ENCODE data around the gene HINT3. TPM values are rescaled to one million over a fixed set of nuclear protein-coding genes. Genes with fewer than 3 reads are reported as not detected.

Gene HINT3
- polyA plus RNA-seq, 1 donor (not counting 4 experiments of a cell fraction or from before 2014, with no cell fraction given), result 3.9 TPM

DNA sequence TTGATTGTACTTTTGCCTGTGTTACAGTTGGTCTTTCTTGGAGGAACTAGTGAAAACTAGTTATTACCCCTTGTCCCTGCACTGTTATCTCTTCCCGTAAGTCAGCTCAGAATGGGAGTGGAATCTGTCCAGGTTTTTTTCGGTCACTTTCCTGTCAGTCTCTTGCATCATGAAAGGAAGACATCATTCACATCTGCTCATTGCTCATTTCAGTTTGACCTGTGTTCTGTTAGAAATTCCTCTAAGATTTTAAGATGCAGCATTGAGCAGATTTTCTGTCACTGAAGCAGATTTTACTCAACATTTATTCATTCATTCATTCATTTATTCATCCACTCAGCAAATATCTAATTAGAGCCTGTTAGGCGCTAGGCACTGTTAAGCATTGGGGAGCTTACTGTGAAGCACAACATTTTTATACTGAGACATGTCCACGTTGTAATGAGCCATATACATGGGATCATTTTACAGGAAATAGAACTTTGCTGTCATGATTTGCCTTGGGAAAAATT lies 33.1 kb upstream of the HINT3 start:
- FAIRE-seq (peak; percentile 67), DNase-seq (ENCODE audit: low read depth, low spot score) (no peak)
- no peak overlapping the region for H2AFZ ChIP-seq (ENCODE audit: control insufficient read depth, low read length)
- peak overlapping the region; percentile 61 for H3K4me2 ChIP-seq (ENCODE audit: control insufficient read depth, extremely low read depth, insufficient read depth, low read depth, low read length)
- no peaks in the 10 kb centered on the region for H3K27me3 ChIP-seq (ENCODE audit: control insufficient read depth, extremely low read depth, insufficient read depth, low read length)
- H3K9me1 ChIP-seq (ENCODE audit: control insufficient read depth, extremely low read depth, insufficient read depth, low read length), result no peaks in the 10 kb centered on the region
- no peaks in the 10 kb centered on the region for H3K79me2 ChIP-seq (ENCODE audit: control insufficient read depth, insufficient read depth, low read length)
- H3K4me3 ChIP-seq (ENCODE audit: control insufficient read depth in 2 of 3, extremely low read depth in 1 of 3, insufficient read depth in 2 of 3, low read depth in 1 of 3, low read length in 3 of 3), result no peak overlapping the region
- dilution Hi-C loops (cut with MboI; ENCODE audit: extremely low pct_ligation_motif_present, low sequenced_read_pairs), result no loop called here
- peaks cover 4 to 23% of the 10 kb centered on the region in 2 experiments for H3K36me3 ChIP-seq (ENCODE audit: control insufficient read depth in 2 of 2, extremely low read depth in 1 of 2, insufficient read depth in 2 of 2, low read length in 2 of 2)
- peak overlapping the region; percentile 42 for H3K27ac ChIP-seq (ENCODE audit: control insufficient read depth, insufficient read depth, low read length)
- H3K9ac ChIP-seq (ENCODE audit: control insufficient read depth, extremely low read depth, insufficient read depth, low read length), result no peak overlapping the region
- H4K20me1 ChIP-seq (ENCODE audit: control insufficient read depth, extremely low read depth, insufficient read depth, low read length), result no peaks in the 10 kb centered on the region
- no peaks in the 10 kb centered on the region for H3K9me3 ChIP-seq (ENCODE audit: control insufficient read depth, low read depth, low read length)
- H3K4me1 ChIP-seq (ENCODE audit: control insufficient read depth, extremely low read depth, insufficient read depth, low read length), result peaks cover 29% of the 10 kb centered on the region
- TF ChIP-seq, protein P1, sequence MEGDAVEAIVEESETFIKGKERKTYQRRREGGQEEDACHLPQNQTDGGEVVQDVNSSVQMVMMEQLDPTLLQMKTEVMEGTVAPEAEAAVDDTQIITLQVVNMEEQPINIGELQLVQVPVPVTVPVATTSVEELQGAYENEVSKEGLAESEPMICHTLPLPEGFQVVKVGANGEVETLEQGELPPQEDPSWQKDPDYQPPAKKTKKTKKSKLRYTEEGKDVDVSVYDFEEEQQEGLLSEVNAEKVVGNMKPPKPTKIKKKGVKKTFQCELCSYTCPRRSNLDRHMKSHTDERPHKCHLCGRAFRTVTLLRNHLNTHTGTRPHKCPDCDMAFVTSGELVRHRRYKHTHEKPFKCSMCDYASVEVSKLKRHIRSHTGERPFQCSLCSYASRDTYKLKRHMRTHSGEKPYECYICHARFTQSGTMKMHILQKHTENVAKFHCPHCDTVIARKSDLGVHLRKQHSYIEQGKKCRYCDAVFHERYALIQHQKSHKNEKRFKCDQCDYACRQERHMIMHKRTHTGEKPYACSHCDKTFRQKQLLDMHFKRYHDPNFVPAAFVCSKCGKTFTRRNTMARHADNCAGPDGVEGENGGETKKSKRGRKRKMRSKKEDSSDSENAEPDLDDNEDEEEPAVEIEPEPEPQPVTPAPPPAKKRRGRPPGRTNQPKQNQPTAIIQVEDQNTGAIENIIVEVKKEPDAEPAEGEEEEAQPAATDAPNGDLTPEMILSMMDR (optimal IDR thresholded peaks at IDR 0.05 in 1 of 3, IDR thresholded peaks at IDR 0.05 in 1 of 3, conservative IDR thresholded peaks at IDR 0.05 in 1 of 3; ENCODE audit: extremely low read depth in 1 of 3, insufficient read depth in 2 of 3, low read length in 3 of 3), result no peak
- TF ChIP-seq EZH2 (IDR thresholded peaks at IDR 0.05; ENCODE audit: low read length), result no peak

DNA sequence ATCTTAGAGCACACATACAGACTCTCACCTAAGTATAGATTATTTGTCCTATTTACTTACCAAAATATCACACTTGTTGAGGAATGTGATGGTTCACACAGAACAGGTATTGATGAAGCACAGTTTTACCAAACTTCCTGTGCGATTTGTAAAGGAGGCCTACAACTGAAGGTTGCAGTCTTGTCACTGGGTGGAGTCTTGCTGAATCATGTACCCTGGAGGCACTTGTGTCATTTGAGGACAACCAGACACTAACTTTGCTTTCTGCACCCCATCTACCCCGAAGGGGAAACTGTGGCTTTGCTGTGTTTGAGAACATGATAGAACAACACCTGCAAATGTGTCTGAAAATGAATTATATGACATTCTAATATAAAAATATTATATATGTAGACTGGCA lies 32.4 kb upstream of the HINT3 start:
- H3K4me1 ChIP-seq (ENCODE audit: control insufficient read depth, extremely low read depth, insufficient read depth, low read length), result peaks cover 26% of the 10 kb centered on the region
- no peaks in the 10 kb centered on the region for H3K9me3 ChIP-seq (ENCODE audit: control insufficient read depth, low read depth, low read length)
- H3K27me3 ChIP-seq (ENCODE audit: control insufficient read depth, extremely low read depth, insufficient read depth, low read length), result no peaks in the 10 kb centered on the region
- H3K79me2 ChIP-seq (ENCODE audit: control insufficient read depth, insufficient read depth, low read length), result no peaks in the 10 kb centered on the region
- no peak overlapping the region for H2AFZ ChIP-seq (ENCODE audit: control insufficient read depth, low read length)
- DNase-seq (ENCODE audit: low read depth, low spot score), result peak; percentile 64
- peak; percentile 95 for FAIRE-seq
- peaks cover 4 to 25% of the 10 kb centered on the region in 2 experiments for H3K36me3 ChIP-seq (ENCODE audit: control insufficient read depth in 2 of 2, extremely low read depth in 1 of 2, insufficient read depth in 2 of 2, low read length in 2 of 2)
- H3K27ac ChIP-seq (ENCODE audit: control insufficient read depth, insufficient read depth, low read length), result peak overlapping the region; percentile 42
- no peak overlapping the region for H3K4me3 ChIP-seq (ENCODE audit: control insufficient read depth in 2 of 3, extremely low read depth in 1 of 3, insufficient read depth in 2 of 3, low read depth in 1 of 3, low read length in 3 of 3)
- H3K9me1 ChIP-seq (ENCODE audit: control insufficient read depth, extremely low read depth, insufficient read depth, low read length), result no peaks in the 10 kb centered on the region
- dilution Hi-C loops (cut with MboI; ENCODE audit: extremely low pct_ligation_motif_present, low sequenced_read_pairs), result no loop called here
- H3K9ac ChIP-seq (ENCODE audit: control insufficient read depth, extremely low read depth, insufficient read depth, low read length), result no peak overlapping the region
- TF ChIP-seq, protein P1 (optimal IDR thresholded peaks at IDR 0.05 in 1 of 3, IDR thresholded peaks at IDR 0.05 in 1 of 3, conservative IDR thresholded peaks at IDR 0.05 in 1 of 3; ENCODE audit: extremely low read depth in 1 of 3, insufficient read depth in 2 of 3, low read length in 3 of 3), result no peak
- TF ChIP-seq EZH2 (IDR thresholded peaks at IDR 0.05; ENCODE audit: low read length), result no peak
- H3K4me2 ChIP-seq (ENCODE audit: control insufficient read depth, extremely low read depth, insufficient read depth, low read depth, low read length), result peak overlapping the region; percentile 61
- no peaks in the 10 kb centered on the region for H4K20me1 ChIP-seq (ENCODE audit: control insufficient read depth, extremely low read depth, insufficient read depth, low read length)

All from keratinocyte (primary cell).